Osteocyte (in vitro differentiated cells): Measurements from ENCODE around the gene PRR12. TPM values are rescaled to one million over a fixed set of nuclear protein-coding genes. Genes with fewer than 3 reads are reported as not detected.

Source experiments
- DNase-seq: peaks from one replicate; pipeline ENCODE4 v3.0.0; 2021; ENCODE audit warnings: mixed read lengths; ENCODE audit not compliant: unreplicated experiment; ENCODE audit errors: extremely low spot score
- H3K27ac Mint-ChIP-seq: one replicate; pipeline ENCODE4 v1.8.0; 2021; ENCODE audit warnings: mild to moderate bottlenecking, mixed read lengths; ENCODE audit not compliant: unreplicated experiment
- H3K27me3 Mint-ChIP-seq: one replicate; pipeline ENCODE4 v1.8.0; 2021; ENCODE audit warnings: mixed read lengths; ENCODE audit not compliant: unreplicated experiment
- H3K36me3 Mint-ChIP-seq: one replicate; pipeline ENCODE4 v1.8.0; 2021; ENCODE audit warnings: mixed read lengths; ENCODE audit not compliant: unreplicated experiment
- H3K4me1 Mint-ChIP-seq: one replicate; pipeline ENCODE4 v1.8.0; 2021; ENCODE audit warnings: mixed read lengths; ENCODE audit not compliant: unreplicated experiment
- H3K4me3 Mint-ChIP-seq: one replicate; pipeline ENCODE4 v1.8.0; 2021; ENCODE audit warnings: mild to moderate bottlenecking, moderate library complexity, mixed read lengths; ENCODE audit not compliant: unreplicated experiment
- H3K9me3 Mint-ChIP-seq: one replicate; pipeline ENCODE4 v1.8.0; 2021; ENCODE audit warnings: mixed read lengths; ENCODE audit not compliant: unreplicated experiment
- CTCF ChIP-seq: fragments of 200-600 bp; sonication (generic); IDR thresholded peaks from 2 replicates; pipeline ENCODE4 v1.5.0; 2021; ENCODE audit warnings: antibody characterized with exemption, mild to moderate bottlenecking, moderate library complexity
- total RNA-seq: library from RNA; stranded (reverse); gene quantifications from 2 replicates; pipeline ENCODE4 v1.2.1, GENCODE V29; 2021

PRR12 gene
- total RNA-seq, 1 donor from 2014 or later: 31.6 TPM

GRCh38 chr19:49658566-49659442 lies 67.8 kb downstream of the PRR12 start:
- no peak for TF ChIP-seq CTCF
- Mint-ChIP-seq H3K27ac (no peak overlapping the region), H3K9me3 (no peaks in the 10 kb centered on the region), H3K27me3 (no peaks in the 10 kb centered on the region), H3K36me3 (peaks cover 22% of the 10 kb centered on the region), H3K4me1 (peaks cover 6% of the 10 kb centered on the region), H3K4me3 (no peak overlapping the region)
- no peak for DNase-seq

GRCh38 chr19:49660338-49660961 lies 69.5 kb downstream of the PRR12 start:
- Mint-ChIP-seq H3K4me1 (peaks cover 11% of the 10 kb centered on the region), H3K9me3 (no peaks in the 10 kb centered on the region), H3K27ac (no peak overlapping the region), H3K27me3 (no peaks in the 10 kb centered on the region), H3K4me3 (no peak overlapping the region), H3K36me3 (peaks cover 18% of the 10 kb centered on the region)
- no peak for DNase-seq
- no peak for TF ChIP-seq CTCF

GRCh38 chr19:49662011-49662410 lies 71.0 kb downstream of the PRR12 start:
- Mint-ChIP-seq H3K4me1 (peaks cover 22% of the 10 kb centered on the region), H3K36me3 (peaks cover 12% of the 10 kb centered on the region), H3K4me3 (peak overlapping the region; percentile 29), H3K27me3 (no peaks in the 10 kb centered on the region), H3K9me3 (no peaks in the 10 kb centered on the region), H3K27ac (no peak overlapping the region)
- TF ChIP-seq CTCF: no peak
- no peak for DNase-seq

GRCh38 chr19:49663224-49663623 lies 72.2 kb downstream of the PRR12 start:
- TF ChIP-seq CTCF: no peak
- Mint-ChIP-seq H3K9me3 (no peaks in the 10 kb centered on the region), H3K27me3 (no peaks in the 10 kb centered on the region), H3K4me1 (peaks cover 27% of the 10 kb centered on the region), H3K4me3 (no peak overlapping the region), H3K36me3 (peaks cover 6% of the 10 kb centered on the region), H3K27ac (peak overlapping the region; percentile 94)
- no peak for DNase-seq
